Thoracic aorta (tissue), 2 donors: ENCODE data around the gene MEX3A. TPM values are rescaled to one million over a fixed set of nuclear protein-coding genes. Genes with fewer than 3 reads are reported as not detected.
"Not testable (repeated sequence)": the region's sequence is repeated elsewhere in the genome, so short reads cannot be mapped to it uniquely, and the experiment has no call there.

Experiments used
- ATAC-seq: fragments of 150-250 bp; one replicate; pipeline ENCODE4 v1.8.0; 2017; ENCODE audit warnings: low read depth; ENCODE audit not compliant: insufficient number of reproducible peaks, low FRiP score
- DNase-seq: peaks from one replicate; pipeline ENCODE4 v3.0.0-alpha.2; 2020; ENCODE audit warnings: low spot score
- H3K27ac ChIP-seq, 2 donors: fragments of 200-600 bp; sonication (generic); 1 replicate in 1 of 2; 2 replicates in 1 of 2; pipeline ENCODE4 v1.5.1; 2016; ENCODE audit warnings: mild to moderate bottlenecking in 2 of 2, moderate library complexity in 2 of 2
- H3K27me3 ChIP-seq: fragments of 200-600 bp; sonication (generic); replicated peaks from 2 replicates; pipeline ENCODE4 v1.6.0; 2016; ENCODE audit warnings: mild to moderate bottlenecking; ENCODE audit not compliant: insufficient read depth
- H3K36me3 ChIP-seq: fragments of 200-600 bp; sonication (generic); one replicate; pipeline ENCODE4 v1.5.1; 2016
- H3K4me1 ChIP-seq, 2 donors: fragments of 200-600 bp; sonication (generic); 1 replicate in 1 of 2; 2 replicates in 1 of 2; pipeline versions ENCODE4 v1.5.1 to v1.6.0; 2016; ENCODE audit warnings: low read depth in 2 of 2, mild to moderate bottlenecking in 1 of 2; ENCODE audit not compliant: control insufficient read depth in 1 of 2
- H3K4me3 ChIP-seq: fragments of 200-600 bp; sonication (generic); 2 replicates; pipeline ENCODE4 v1.5.1; 2016; ENCODE audit warnings: mild to moderate bottlenecking
- H3K9me3 ChIP-seq: fragments of 200-600 bp; sonication (generic); 2 replicates; pipeline ENCODE4 v1.5.1; 2016
- CTCF ChIP-seq: fragments of 200-600 bp; sonication (generic); IDR thresholded peaks from one replicate; pipeline ENCODE4 v1.5.1; 2019; ENCODE audit warnings: antibody characterized with exemption
- total RNA-seq, 2 donors: library from RNA; depleted of rRNA; stranded (reverse); fragments of >200 nt; gene quantifications; one replicate each; pipeline versions ENCODE4 v1.1.0 to v1.2.3, GENCODE V29; 2016

Gene MEX3A
- total RNA-seq, 2 donors from 2014 or later, result 0.42 TPM; not detected in 1

DNA sequence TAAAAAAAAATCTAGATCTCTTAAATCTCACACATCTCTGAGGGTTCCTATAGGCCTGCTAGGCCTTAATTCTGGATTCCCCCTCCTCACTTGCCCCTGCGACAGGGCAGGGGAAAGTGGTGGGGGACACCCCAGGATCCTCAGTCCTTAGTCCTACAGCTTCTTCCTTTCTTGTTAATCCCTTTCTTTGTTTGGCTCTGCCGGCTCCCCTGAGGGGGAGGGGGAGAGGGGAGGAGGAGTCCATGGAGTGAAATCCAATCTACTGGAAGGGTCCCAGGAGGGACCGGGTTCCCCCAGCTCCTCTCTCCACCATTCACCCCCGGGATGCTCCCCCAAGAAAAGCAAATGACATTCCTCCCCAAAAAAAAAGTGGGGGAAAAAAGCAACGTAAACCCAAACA lies 8.5 kb downstream of the MEX3A start:
- Histone ChIP-seq H3K36me3 (no peaks in the 10 kb centered on the region), H3K4me1 (no peaks in the 10 kb centered on the region), H3K27me3 (no peaks in the 10 kb centered on the region), H3K4me3 (no peak overlapping the region), H3K9me3 (no peaks in the 10 kb centered on the region), H3K27ac (no peak overlapping the region)
- ATAC-seq (no peak), DNase-seq (no peak)
- no peak for TF ChIP-seq CTCF

- no peak overlapping the region for H3K4me3 ChIP-seq
- DNase-seq, result no peak
- H3K27ac ChIP-seq, result no peak overlapping the region
- H3K9me3 ChIP-seq, result no peaks in the 10 kb centered on the region
- no peaks in the 10 kb centered on the region for H3K4me1 ChIP-seq
- H3K27me3 ChIP-seq, result no peaks in the 10 kb centered on the region
- no peak for TF ChIP-seq CTCF
- H3K36me3 ChIP-seq, result no peaks in the 10 kb centered on the region
- ATAC-seq, result no peak
These were observed 9.1 kb downstream of the MEX3A start for GRCh38 chr1:156073110-156073687.

DNA sequence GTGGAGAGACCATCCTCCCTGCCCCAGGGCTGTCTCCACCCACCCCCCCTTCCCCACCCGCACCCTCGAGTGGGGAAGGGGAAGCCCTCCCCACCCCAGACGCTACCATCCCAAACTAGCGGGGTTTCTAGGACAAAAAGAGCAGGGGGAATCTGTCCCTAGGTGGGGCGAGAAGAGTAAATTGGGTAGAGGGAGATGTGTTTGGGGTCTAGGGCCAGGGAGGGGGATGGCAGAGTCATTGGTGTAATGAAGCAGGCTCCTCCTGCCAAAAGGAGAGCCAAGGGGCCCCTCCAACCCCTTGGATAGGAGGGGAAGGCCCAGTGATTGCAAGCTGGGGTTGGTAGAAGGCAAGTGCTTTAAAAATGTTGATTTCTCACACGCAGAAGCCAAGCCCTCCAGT lies 10.0 kb downstream of the MEX3A start:
- Histone ChIP-seq H3K36me3 (no peaks in the 10 kb centered on the region), H3K9me3 (no peaks in the 10 kb centered on the region), H3K27ac (no peak overlapping the region), H3K27me3 (no peaks in the 10 kb centered on the region), H3K4me3 (no peak overlapping the region), H3K4me1 (no peaks in the 10 kb centered on the region)
- ATAC-seq (no peak), DNase-seq (no peak)
- no peak for TF ChIP-seq CTCF

GRCh38 chr1:156071332-156071816 lies 10.9 kb downstream of the MEX3A start:
- ATAC-seq, H3K4me3 ChIP-seq, H3K27ac ChIP-seq, H3K9me3 ChIP-seq, H3K4me1 ChIP-seq, DNase-seq, H3K36me3 ChIP-seq, H3K27me3 ChIP-seq: not testable (repeated sequence)

GRCh38 chr1:156070548-156070947 lies 11.7 kb downstream of the MEX3A start:
- no peaks in the 10 kb centered on the region for H3K27me3 ChIP-seq
- ATAC-seq (no peak), DNase-seq (no peak)
- no peaks in the 10 kb centered on the region for H3K9me3 ChIP-seq
- no peaks in the 10 kb centered on the region for H3K36me3 ChIP-seq
- no peaks in the 10 kb centered on the region for H3K4me1 ChIP-seq
- H3K4me3 ChIP-seq, result no peak overlapping the region
- no peak overlapping the region for H3K27ac ChIP-seq
- no peak for TF ChIP-seq CTCF
